HG02763 (cell line): ENCODE measurements around the gene HNRNPM.

Source experiments
- ATAC-seq: cut with Tn5 transposase; IDR thresholded peaks from one replicate; pipeline ENCODE4 v1.9.1; 2021; ENCODE audit warnings: mild to moderate bottlenecking, moderate library complexity; ENCODE audit not compliant: unreplicated experiment

Gene HNRNPM

GRCh38 chr19:8459520-8460270 lies 14.9 kb downstream of the HNRNPM start:
- no peak for ATAC-seq

- ATAC-seq: no peak
Observed at GRCh38 chr19:8460516-8461298, 15.9 kb downstream of the HNRNPM start.

DNA sequence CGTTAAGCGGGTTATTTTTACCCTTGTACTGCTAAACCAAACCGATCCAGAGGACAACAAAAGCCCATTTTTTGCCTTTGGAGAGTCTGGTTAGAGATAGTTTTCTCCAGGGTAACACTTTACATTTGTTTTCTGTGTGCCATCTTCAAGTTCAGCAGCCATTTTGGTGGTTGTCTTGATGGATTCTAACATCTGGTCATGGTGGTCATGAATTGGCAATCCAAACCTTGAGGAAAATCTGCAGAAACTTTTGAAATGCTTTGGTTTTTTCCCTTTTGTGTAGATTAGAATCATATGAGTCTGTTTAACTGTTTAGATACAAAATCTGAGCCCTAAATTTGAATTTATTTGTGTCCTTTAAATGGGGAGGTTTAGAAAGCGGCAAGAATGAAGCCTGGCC lies 16.6 kb downstream of the HNRNPM start:
- no peak for ATAC-seq

DNA sequence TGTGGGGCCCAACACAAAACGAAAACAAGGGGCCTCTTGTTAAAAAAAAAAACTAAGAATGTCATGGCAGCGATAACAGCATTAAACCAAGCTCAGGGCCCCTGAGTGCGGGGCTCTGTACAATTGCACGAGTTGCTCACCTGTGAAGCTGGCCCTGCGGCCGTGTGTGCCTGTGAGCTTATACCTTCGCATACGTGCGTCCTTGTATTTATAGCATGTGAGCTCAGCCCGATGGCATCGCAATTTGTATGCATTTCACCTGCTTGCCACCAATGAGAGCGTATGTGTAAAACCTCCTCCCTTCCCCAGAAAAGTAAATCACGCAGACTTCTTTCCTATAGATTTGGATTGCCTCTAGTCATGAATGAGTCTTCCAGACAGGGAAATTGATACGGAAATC lies 17.1 kb downstream of the HNRNPM start:
- no peak for ATAC-seq

DNA sequence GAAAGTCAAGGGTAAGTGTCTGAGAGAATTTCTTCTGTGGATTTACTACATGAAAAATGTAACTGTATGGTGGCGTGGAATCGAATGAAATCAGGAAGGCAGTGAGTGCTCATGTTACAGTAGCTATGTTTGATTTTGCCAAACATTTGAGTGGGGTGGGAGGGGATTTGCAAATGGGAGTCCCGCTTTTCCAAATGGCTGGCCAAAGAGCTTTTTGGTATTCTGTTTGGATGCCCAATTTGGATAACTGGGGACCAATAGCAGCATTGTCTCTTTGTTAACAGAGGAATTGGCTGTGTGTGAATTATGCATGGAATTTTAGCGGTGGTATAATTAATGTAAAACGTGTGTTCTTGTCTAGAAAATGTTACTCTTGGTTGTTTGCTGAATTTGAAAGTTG lies 17.8 kb downstream of the HNRNPM start:
- no peak for ATAC-seq

DNA sequence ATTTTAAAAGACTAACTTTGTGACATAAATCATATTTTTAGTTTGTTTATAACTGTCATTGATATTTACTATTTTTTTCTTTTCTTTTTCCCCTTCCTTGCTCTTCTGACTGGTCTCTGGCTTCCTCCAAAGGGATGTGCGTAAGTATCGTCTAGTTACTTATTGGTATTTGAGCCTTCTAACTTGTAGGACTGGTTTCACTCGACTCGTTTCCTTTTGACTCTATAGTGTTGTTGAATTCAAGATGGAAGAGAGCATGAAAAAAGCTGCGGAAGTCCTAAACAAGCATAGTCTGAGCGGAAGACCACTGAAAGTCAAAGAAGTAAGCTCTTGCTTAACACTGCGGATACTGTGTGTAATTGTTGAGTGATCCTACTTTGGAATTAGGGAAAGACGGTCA lies 18.6 kb downstream of the HNRNPM start:
- no peak for ATAC-seq

- ATAC-seq: no peak
Observed at GRCh38 chr19:8466018-8466417, 21.2 kb downstream of the HNRNPM start.

DNA sequence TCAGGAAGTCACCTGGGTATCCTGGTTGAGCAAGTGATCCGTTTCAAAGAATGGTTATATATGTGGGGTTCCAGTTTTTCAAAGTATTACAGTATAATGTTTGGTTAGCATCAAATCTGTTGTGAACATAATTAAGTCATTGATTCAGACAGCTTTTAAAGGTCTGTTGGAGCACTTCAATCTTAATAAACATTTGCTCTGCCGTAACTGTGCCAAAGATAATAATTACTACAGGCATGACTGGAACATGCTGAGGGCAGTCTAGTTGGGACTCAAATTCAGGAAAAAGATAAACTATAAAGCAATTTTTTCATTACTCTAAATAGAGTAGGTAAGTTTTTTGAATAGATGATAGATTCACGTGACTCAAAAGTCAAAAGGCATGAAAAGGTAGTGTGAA lies 23.3 kb downstream of the HNRNPM start:
- ATAC-seq: no peak

GRCh38 chr19:8468761-8469373 lies 24.1 kb downstream of the HNRNPM start:
- no peak for ATAC-seq

DNA sequence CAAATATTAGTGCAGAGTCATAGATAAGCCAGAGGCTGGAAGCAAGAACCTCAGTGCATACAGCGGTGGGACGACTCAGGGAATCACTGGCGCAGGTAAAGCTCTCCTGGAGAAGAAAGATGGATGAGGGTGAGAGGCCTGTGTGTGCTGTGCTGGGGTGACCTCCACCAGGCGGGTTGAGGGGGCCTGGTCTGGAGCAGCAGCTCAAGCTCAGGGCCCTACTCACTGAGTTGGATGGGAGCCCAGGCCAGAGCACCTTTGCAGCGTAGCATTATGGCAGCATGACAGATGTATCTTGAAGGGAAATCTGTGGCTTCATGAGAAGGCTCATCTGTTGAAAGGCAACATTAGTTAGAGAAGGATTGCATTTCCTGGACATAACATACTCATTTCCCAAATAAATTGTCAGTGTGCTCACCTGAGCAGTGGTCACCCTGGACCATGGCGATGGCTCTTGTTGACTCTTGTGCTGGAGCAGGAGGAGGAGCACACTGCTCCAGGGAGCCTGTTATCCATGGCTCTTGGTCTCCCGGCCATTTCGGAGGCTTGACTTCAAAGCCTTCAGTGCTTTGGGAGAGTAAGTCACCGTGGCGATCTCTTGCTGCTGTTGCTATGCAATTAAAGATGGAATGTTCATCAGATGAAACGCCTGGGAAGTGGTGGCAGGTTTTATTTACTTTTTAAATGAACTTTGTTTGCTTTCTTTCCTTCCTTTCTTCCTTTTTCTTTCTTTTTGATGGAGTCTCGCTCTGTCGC lies 25.0 kb downstream of the HNRNPM start:
- ATAC-seq: no peak

DNA sequence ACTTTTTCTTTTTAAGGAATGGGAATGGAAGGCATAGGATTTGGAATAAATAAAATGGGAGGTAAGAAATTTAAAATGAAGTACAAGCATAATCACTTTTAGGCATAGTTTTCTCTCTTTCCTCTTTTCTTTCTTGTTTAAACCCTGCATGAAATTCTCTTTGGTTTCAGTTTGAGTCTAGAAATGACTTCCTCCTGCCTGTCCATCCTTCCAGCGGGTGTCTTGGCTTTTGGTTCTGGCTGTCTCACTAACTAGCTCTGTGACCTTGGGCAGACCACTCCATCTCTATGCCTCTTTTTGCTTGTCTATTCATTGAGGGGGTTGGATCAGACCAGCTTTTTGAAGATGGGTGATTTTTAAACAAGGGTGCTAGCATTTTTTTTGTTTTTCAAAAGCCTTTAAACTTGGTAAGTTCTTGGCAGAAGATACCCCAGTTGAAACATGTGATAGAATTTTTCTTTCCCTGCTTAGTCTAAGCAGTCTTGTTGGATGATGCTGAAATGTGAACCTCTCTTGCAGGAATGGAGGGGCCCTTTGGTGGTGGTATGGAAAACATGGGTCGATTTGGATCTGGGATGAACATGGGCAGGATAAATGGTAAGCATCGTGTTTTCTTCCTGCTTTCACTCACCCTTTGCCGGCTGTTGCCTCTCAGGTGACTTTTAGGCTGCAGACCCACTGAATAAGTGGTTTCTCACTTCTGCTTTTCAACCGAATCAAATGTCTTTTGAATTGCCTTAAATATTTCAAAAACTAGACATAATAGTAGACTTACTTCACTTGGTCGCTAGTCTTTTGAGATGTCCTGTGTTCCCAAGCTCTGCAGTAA lies 29.1 kb downstream of the HNRNPM start:
- ATAC-seq: no peak

DNA sequence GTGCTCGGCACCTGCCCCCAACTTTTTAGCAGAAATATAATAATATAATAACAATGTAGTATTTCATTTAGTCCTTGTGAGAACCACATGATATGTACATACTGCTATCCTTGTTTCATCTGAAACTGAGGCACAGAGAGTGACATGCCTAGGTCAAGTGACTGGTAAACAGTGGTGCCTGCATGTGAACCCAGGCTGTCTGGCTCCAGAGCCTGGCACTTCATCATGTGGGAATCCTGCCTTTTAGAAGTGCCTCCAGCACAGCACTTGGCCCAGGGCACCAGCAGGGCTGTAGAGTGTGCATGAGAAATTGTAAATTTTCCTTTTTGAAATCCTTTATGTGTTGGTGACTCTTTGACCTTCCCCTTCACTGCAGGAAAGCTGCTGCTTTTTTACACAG lies 30.2 kb downstream of the HNRNPM start:
- ATAC-seq: no peak

DNA sequence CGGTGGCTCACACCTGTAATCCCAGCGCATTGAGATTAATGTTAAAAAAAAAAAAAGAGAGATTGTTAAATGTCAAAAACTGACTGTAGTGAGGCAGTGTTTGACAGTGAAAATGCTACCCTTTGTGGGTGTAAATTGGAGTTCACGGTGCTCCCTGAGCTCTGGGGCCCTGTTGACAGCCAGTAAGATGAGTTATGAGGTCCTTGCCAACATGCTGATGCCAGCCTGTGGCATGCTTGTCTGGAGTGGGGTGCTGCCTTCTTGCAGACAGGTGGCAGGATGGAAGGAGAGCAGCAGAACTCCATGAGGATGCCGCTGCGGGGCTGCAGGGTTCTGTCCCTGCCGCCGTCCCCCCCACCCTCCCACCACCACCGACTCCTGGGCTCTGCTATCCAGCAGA lies 31.7 kb downstream of the HNRNPM start:
- ATAC-seq: no peak

GRCh38 chr19:8477889-8478288 lies 33.1 kb downstream of the HNRNPM start:
- no peak for ATAC-seq

- ATAC-seq: no peak
Observed at GRCh38 chr19:8478598-8478997, 33.8 kb downstream of the HNRNPM start.

- ATAC-seq: no peak
Observed at GRCh38 chr19:8481201-8481600, 36.4 kb downstream of the HNRNPM start.

- no peak for ATAC-seq
Observed at GRCh38 chr19:8481616-8482015, 36.8 kb downstream of the HNRNPM start.

GRCh38 chr19:8482696-8483095 lies 37.9 kb downstream of the HNRNPM start:
- ATAC-seq: no peak

GRCh38 chr19:8483165-8483564 lies 38.4 kb downstream of the HNRNPM start:
- ATAC-seq: no peak

- ATAC-seq: no peak
Observed at GRCh38 chr19:8484331-8484894, 39.6 kb downstream of the HNRNPM start.
